ENCODE measurements around the gene MED25.

MED25 gene

DNA sequence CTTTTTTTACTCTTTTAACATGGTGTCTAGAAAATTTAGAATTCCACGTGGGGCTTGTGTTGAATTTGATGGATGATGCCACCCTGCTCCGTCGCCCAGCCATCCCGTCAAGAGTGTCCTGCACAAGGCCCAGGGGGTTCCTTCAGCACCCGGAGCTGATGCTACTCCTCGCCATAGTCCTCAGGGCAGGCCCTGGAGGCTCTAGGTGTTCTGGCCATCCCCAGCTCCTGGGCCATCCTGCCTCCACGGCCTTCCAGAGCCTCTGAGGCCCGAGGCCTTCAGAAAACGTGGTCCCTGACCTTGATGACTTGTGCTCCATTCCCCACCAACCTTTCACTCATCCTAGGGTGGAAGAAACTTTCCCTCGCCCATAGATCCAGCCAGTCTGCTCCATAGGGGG lies 55.7 kb downstream of the MED25 start:
- no peak for DNase-seq (ENCODE audit: low spot score)

DNA sequence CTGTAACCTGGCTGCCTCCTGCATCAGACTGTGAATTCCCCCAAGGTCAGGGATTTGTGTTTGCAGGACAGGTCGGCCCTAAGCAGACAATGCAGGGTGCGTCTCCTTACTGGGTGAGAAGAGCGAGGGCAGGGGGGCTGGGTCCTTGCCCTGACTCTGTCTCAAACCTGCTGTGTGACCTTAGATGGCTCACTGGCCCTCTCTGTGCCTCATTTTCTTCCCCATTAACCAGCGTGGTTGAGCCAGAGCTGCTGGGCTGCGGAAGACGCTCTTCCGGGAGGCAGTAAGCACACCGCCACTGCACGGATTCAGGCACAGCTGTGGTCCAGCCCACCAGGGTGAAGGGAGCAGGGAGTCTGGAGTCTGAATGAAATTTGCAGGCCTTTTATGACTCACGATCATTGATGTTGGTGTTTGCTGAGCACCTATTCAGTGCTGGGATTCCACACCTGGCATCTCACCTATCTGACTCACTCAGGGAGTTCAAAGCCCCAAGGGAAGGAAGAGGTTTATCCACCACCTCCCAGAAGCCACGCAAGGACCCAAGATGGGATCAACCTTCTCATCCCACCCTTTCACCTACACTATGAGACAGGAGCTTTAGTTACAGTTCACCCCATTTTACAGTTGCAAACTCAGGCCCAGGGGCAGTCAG lies 56.5 kb downstream of the MED25 start:
- no peak for DNase-seq (ENCODE audit: low spot score)

DNA sequence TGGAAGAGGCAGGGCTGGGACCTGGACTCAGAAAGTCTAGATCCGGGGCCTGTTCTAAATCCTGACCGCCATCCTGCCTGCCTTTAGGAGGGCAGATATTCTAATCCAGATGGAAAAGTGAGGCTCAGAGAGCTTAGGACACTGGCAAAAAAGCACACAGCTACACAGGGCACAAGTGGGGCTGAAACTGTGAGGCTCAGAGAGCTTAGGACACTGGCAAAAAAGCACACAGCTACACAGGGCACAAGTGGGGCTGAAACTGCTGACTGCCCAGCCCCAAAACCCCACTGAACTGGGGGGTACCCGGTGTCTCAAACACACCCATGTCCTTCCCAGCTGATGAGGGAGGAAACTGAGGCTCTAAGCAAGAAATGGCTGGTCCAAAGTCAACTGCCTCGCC lies 57.1 kb downstream of the MED25 start:
- no peak for DNase-seq (ENCODE audit: low spot score)

DNA sequence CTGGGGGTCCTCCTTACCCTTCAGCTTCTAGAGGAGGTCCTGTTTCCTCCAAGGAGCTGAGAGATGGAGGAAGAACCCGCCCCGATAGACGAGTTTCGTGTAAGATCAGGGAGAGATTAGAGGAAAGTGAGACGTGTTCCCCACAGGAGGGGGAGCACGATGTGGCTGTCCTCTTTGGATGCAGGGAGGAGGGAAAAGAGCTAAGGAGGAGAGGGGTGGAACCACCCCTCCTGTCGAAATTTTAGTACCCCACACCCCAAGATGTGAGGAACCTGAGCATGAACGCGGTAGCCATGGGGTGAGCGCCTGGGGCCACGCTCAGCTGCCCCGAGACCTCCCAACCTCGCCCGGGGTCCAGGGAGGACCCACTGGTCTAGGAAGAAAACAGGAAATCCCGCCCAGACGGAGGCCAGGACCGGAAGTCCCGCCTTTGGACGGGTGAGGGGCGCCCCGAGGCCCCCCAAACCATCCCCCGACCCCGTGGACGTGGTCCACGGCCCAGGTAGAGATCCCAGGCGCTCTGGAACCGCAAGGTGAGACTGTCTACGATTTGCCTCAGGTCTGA lies 57.9 kb downstream of the MED25 start:
- no peak for DNase-seq (ENCODE audit: low spot score)

DNA sequence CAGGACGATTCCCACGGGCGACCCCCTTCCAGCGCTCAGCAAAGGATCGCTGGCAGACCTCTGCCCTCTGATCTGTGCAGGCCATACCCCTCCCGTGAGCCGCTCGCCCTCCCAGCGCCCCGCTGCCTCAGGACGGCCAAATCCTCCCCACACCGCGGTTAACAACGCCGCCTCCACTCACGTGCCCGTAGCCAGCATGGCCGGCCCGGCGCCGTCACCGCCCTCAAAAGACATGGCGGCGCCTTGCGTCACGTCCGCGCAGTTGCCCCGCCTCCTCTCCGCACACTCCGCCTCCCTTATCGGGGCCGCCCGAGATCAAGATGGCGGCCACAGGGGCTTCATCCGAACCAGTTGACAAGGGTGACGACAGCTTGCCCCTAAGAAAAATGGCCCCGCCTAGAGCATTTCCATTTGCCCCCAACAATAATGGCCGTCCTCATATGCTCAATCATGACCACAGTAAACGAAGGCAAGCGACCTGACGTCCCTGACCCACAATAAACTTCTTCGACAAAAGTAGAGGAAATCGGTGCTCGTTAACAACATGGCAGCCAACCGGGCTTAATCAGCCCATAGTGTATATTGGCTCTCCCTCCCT lies 58.4 kb downstream of the MED25 start:
- DNase-seq (ENCODE audit: low spot score), result peak; percentile 89

DNA sequence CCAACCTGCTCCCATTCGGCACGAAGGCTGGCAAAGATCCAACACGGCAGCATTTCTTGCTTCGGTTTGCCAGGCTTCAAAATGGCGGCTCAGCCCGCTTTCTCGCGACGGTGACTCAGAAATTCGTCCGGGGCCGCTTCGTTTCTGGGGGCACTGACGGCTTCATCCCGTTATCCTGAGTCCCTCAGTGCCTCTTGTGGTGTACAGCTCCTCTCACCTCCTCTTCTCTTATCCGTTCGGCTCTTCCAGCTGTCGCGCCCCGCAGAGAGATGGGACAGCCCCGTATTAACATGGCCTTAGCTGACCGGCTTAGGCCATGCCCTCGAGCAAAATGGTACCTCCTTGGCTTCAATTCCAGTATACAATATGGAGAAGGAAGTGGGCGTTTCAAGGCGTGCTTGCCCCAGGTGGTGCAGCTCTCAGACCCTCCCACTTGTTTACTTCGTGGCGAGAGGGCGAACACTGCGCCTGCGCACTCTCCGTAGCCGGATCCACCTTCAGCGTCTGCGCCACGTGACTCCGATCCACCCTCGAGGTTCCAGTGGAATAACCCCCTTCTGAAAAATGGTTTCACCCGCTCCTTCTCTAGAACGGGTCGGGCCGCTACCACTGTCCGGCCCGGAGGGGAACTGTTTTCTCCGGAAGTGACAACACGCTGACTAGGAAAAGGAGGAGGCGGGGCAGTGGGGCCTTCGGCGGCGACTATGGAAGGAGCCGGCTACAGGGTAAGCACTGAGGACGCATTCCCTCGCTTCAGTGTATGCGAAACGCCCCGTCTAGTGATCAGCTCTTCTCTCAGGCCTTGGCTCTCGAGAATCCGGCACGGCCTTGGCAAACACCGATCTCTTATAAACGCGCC lies 59.2 kb downstream of the MED25 start, which contains the start of the genes AKT1S1 and TBC1D17:
Gene AKT1S1, minus strand, starts transcription at position 336 of the 859 bp plus-strand sequence. CDS start 4,060 bp downstream, outside the sequence.
Gene TBC1D17, plus strand, starts transcription at position 683 of the 859 bp plus-strand sequence. Its CDS starts 22 bp downstream, at position 705.
- peak; percentile 100 for DNase-seq (ENCODE audit: low spot score)

DNA sequence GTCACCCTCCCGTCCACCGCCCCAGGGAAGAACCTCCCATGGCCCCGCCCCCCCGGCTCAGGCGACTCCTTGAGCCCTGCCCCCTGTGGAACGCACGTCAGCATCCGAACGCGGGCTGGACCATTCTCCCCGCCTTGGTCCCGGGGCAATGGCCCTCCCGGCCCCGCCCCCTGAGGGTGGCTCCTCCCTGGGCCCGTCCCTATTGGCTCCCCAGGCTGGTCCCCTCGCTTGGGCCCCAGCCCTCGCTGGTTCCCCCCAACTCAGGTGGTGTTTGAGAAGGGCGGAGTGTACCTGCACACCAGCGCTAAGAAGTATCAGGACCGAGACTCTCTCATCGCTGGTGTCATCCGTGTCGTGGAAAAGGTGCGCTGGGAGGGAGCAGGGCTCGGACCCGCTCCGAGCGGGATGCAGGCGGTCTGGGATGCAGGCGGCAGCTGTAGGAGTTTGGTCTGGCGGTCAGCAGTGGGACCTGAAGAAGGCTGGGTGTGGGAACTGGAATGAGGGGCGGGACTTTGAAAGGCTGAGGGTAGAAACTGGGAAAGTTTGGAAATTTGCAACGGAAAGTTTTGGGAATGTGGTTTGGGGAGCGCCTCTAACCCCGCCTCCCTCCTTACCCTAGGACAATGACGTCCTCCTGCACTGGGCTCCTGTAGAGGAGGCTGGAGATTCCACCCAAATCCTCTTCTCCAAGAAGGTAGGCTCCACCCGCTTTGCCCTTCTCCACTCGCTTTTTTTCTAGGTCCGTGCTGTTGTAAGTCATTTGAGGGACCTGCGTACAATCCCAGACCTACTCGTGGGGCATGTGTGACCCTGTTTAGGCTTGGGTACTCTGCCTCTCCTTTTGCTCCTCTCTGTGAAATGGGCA lies 60.0 kb downstream of the MED25 start:
- peak; percentile 97 for DNase-seq (ENCODE audit: low spot score)

DNA sequence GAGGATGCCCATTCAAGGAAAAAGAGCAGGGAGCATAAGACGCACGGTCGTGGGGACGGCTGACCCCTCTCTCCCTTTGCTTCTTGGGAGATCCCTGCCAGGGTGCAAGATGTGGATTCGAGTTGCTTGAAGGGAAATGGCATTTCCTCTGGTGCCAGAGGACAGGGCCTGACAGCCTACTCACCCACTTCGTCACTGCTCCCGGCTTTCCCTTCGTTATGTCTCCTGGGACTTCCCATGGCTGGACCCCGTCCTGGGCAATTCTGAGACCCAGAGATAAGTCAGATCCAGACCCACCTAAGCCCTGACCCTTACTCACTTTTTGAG lies 60.6 kb downstream of the MED25 start:
- no peak for DNase-seq (ENCODE audit: low spot score)

DNA sequence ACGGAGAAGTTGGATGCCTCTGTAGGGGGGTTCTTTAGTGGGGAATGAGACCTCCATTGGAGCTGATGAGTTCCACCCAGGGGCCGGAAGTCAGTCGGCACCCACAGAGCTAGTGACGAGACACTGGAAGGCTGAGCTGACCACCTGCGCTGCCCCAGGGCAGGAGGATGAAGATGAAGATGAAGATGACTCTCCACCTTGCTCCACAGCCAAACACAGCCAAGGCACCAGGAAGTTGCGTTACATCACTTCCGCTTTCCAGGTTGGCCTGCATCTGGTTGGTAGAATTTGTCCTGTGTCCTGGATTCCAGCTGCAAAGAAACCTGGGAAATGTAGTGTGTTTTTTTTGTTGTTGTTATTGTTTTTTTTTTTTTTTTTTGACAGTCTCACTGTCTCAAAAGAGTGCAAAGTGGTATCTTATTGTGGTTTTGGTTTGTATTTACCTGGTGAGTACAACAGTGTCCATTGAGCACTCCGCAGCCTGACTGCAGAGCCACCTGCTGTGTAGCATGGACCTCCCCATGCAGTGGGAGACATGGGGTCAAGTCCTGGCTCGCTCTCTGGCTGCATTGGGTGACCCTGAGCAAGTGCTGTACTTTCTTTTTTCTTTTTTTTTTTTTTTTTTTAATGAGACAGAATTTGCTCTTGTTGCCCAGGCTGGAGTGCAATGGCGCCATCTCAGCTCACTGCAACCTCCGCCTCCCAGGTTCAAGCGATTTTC lies 61.3 kb downstream of the MED25 start:
- DNase-seq (ENCODE audit: low spot score), result no peak

DNA sequence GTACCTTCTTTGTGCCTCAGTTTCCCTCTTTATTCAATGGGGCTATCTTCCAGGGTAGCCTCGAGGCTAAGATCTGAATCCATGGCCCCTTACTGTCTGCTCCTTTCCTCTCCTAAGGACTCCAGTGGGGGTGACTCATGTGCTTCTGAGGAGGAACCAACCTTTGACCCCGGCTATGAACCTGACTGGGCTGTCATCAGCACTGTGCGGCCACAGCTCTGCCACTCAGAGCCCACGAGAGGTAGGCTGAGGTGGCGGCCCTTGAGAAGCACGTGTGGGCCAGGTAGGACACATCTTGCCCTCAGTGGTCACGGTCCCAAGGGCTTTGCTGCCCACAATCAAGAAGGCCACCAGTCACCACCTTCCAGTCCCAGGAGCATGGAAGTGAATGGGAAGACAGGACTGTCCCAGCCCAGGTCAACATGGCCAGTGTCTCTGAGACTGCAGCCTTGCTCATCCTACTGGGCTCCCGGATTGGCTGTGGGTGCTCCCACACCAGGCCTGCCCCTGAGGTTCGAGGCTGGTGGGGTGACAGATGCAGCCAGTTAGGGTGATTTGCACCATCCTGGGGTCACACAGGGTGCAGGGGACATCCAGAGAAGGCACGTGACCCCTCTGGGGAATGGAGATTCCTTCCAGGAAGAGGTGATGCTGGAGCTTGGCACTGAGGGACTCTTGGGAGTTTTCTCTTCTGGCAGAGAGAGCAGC lies 62.2 kb downstream of the MED25 start:
- DNase-seq (ENCODE audit: low spot score), result no peak

DNA sequence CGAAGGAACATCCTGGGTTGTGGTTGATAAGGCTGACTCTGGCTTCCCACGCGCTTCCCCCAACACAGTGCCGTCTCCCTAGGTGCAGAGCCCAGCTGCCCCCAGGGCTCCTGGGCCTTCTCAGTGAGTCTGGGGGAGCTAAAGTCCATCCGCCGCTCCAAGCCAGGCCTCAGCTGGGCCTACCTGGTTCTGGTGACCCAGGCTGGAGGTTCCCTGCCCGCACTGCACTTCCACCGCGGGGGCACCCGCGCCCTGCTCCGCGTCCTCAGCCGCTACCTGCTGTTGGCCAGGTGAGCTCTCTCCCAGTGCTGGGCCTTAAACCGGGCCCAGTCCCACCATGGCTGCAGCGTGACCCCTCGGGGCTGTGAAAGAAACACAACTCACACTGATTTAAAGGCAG lies 63.1 kb downstream of the MED25 start:
- no peak for DNase-seq (ENCODE audit: low spot score)

DNA sequence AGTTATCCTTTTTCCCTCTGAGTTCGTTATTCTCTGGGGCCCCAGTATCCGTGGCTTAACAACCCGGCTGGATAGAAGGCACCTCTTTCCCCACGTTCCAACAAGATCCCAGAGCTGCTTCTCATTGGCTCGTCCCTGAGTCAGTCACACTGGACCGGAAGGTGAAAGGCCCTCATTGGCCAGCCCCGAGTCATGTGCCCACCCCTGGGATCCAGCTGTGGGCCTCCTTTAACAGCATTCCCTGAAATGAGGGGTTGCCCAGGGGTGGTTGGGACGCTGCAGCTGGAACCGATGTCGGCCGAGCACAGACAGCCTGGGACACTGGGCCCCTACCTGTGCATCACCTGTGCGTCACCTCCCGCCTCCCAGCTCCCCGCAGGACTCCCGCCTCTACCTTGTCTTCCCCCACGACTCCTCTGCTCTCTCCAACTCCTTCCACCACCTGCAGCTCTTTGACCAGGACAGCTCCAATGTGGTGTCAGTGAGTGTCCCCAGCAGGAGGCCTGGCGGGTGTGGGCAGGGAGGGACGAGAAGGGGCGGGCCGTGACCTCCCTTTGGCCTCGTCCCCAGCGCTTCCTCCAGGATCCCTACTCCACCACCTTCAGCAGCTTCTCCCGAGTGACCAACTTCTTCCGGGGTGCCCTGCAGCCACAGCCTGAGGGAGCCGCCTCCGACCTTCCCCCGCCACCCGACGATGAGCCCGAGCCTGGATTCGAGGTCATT lies 63.7 kb downstream of the MED25 start:
- DNase-seq (ENCODE audit: low spot score), result no peak

DNA sequence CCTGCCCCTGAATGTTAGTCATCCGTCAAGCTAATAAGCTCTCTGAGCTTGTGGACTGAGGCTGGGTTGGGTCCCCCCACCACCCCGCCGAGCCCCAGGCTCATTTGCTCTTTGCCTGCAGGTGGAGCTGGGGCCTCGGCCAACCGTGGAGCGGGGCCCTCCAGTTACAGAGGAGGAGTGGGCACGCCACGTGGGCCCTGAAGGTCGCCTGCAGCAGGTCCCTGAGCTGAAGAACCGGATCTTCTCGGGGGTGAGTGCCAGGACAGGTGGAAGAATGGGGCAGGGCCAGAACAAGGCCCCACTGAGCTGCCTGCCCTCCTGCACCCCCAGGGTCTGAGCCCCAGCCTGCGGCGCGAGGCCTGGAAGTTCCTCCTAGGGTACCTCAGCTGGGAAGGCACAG lies 64.6 kb downstream of the MED25 start:
- no peak for DNase-seq (ENCODE audit: low spot score)

DNA sequence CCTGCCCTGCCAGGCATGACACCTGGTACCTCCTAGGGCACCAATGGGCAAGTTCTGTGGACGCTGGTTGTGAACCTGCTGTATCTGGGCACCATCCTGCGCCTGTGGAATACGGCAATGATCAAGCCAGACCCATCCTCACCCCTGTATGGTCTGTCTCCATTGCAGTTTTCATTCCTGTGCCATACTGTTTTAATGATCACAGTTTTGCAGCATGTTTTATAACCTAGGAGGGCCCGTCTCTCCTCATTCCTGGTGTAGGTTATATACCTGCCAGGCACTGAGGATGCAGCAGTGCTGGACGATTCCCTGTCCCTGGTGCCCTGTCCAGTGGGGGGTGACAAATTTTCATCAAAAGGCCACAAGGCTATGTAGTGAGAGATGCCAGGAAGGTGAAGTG lies 65.0 kb downstream of the MED25 start:
- no peak for DNase-seq (ENCODE audit: low spot score)

DNA sequence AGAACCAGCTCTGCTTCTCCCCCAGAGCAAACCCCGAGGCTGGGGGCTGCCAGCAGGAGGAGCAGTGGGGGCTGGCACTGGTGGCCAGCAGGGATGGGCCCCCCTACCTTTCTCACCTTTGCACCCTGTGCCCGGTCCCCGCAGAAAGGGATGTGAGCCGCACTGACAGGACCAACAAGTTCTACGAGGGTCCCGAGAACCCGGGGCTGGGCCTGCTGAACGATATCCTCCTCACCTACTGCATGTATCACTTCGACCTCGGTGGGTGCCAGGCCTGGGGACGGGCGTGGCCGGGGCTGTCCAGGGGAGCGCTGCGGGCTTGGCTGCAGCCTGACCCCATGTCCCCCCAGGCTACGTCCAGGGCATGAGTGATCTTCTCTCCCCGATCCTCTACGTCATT lies 66.0 kb downstream of the MED25 start:
- no peak for DNase-seq (ENCODE audit: low spot score)

DNA sequence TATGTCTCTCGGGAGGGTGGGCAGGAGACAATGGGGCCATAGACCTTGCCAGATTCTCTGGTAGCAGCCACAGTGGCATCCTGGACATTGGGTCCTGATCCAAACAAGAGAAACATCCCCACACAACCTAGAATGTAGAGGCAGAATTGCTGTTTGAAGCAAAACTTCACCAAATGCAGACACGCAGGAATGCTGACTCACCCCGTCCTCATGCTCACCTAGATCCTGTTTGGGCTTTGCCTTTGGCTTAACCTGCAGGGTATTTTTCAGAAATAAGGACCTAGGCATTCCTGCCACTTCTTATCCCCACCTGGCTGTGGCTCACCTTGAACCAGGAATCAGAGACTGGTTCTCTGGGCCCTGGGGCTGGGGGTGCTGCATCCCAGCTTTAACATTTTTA lies 66.7 kb downstream of the MED25 start:
- DNase-seq (ENCODE audit: low spot score), result no peak

All from COLO829 (cell line).